IMR-90 (cell line): ENCODE data around the gene RNF11. TPM values are rescaled to one million over a fixed set of nuclear protein-coding genes. Genes with fewer than 3 reads are reported as not detected.

Source experiments
- ATAC-seq: fragments of 200-7000 bp; cut with Tn5 transposase; 2 replicates; pipeline ENCODE4 v1.9.1; 2020; ENCODE audit warnings: low read depth, mild to moderate bottlenecking, moderate library complexity
- BruUV-seq: library from RNA; stranded (reverse); fragments of 400-500 nt; replicated peaks from 2 replicates; lab custom pipeline; 2021; lab: Mats Ljungman, UMichigan
- CTCF ChIA-PET: fragments of 300-600 bp; formaldehyde crosslinking; extraction: SDS; loops from one replicate; lab custom pipeline; 2021; ENCODE audit warnings: antibody characterized with exemption; lab: Yijun Ruan, JAX
- POLR2A ChIA-PET: fragments of 300-600 bp; sonication (Branson Sonifier 250); formaldehyde crosslinking; loops from one replicate; lab custom pipeline; 2022; ENCODE audit warnings: antibody characterized with exemption; ENCODE audit not compliant: unreplicated experiment; lab: Charles Lee
- DNase-seq: peaks from one replicate; pipeline ENCODE4 v3.0.0; 2013
- H2AFZ ChIP-seq: replicated peaks from 2 replicates; pipeline ENCODE3; 2013; ENCODE audit warnings: low read length, mild to moderate bottlenecking; ENCODE audit not compliant: poor library complexity
- H2AK5ac ChIP-seq: 2 replicates; pipeline ENCODE4 v1.6.1; 2013; ENCODE audit warnings: low read depth, low read length, inconsistent platforms
- H2AK9ac ChIP-seq: replicated peaks from 2 replicates; pipeline ENCODE3; 2013; ENCODE audit warnings: mild to moderate bottlenecking, low read depth, low read length, moderate library complexity; ENCODE audit not compliant: poor library complexity
- H2BK120ac ChIP-seq: 2 replicates; pipeline ENCODE4 v1.6.1; 2013; ENCODE audit warnings: low read depth, low read length, inconsistent platforms
- H2BK15ac ChIP-seq: 3 replicates; pipeline ENCODE4 v1.6.1; 2013; ENCODE audit warnings: low read depth, low read length, inconsistent platforms
- H2BK20ac ChIP-seq: 2 replicates; pipeline ENCODE4 v1.6.1; 2013; ENCODE audit warnings: low read depth, mild to moderate bottlenecking, inconsistent platforms, low read length, moderate library complexity
- H2BK5ac ChIP-seq: 2 replicates; pipeline ENCODE4 v1.6.1; 2013; ENCODE audit warnings: mild to moderate bottlenecking, low read depth, low read length, inconsistent platforms; ENCODE audit not compliant: poor library complexity, severe bottlenecking
- H3K14ac ChIP-seq: replicated peaks from 2 replicates; pipeline ENCODE4 v1.6.1; 2013; ENCODE audit warnings: low read depth, low read length, inconsistent platforms
- H3K18ac ChIP-seq: 2 replicates; pipeline ENCODE4 v1.6.1; 2013; ENCODE audit warnings: low read depth, low read length, control low read depth
- H3K23ac ChIP-seq: 2 replicates; pipeline ENCODE4 v1.6.1; 2013; ENCODE audit warnings: low read depth, low read length, inconsistent platforms
- H3K27ac ChIP-seq: 2 replicates; pipeline ENCODE4 v1.5.1; 2013; ENCODE audit warnings: mild to moderate bottlenecking, control low read depth, low read length; ENCODE audit not compliant: insufficient read depth
- H3K27me3 ChIP-seq: 2 replicates; pipeline ENCODE4 v1.6.1; 2013; ENCODE audit warnings: low read length; ENCODE audit not compliant: control insufficient read depth, insufficient read depth
- H3K36me3 ChIP-seq: 2 replicates; pipeline ENCODE4 v1.6.1; 2013; ENCODE audit warnings: low read length, mixed read lengths; ENCODE audit not compliant: control insufficient read depth, insufficient read depth
- H3K4ac ChIP-seq: 2 replicates; pipeline ENCODE4 v1.6.1; 2013; ENCODE audit warnings: low read depth, low read length, inconsistent platforms
- H3K4me1 ChIP-seq: 2 replicates; pipeline ENCODE4 v1.6.1; 2013; ENCODE audit warnings: low read length, mixed read lengths; ENCODE audit not compliant: control insufficient read depth, insufficient read depth
- H3K4me2 ChIP-seq: 2 replicates; pipeline ENCODE4 v1.6.1; 2013; ENCODE audit warnings: low read depth, mild to moderate bottlenecking, control low read depth, low read length, moderate library complexity
- H3K4me3 ChIP-seq: 2 replicates; pipeline ENCODE4 v1.5.1; 2013; ENCODE audit warnings: low read depth, mild to moderate bottlenecking, control low read depth, low read length, moderate library complexity; ENCODE audit not compliant: insufficient read depth
- H3K56ac ChIP-seq: 2 replicates; pipeline ENCODE4 v1.6.1; 2013; ENCODE audit warnings: low read length, inconsistent platforms; ENCODE audit not compliant: insufficient read depth; ENCODE audit errors: extremely low read depth
- H3K79me1 ChIP-seq, 2 experiments: 2 replicates each; pipeline ENCODE4 v1.6.1; 2013; ENCODE audit warnings: low read length in 2 of 2, inconsistent platforms in 1 of 2, low read depth in 1 of 2
- H3K9ac ChIP-seq: 2 replicates; pipeline ENCODE4 v1.6.1; 2013; ENCODE audit warnings: low read depth, low read length, control low read depth
- H3K9me1 ChIP-seq: 2 replicates; pipeline ENCODE4 v1.6.1; 2013; ENCODE audit warnings: low read length, inconsistent platforms; ENCODE audit not compliant: insufficient read depth
- H3K9me3 ChIP-seq: 2 replicates; pipeline ENCODE4 v1.6.1; 2013; ENCODE audit warnings: low read length; ENCODE audit not compliant: control insufficient read depth, insufficient read depth
- H4K20me1 ChIP-seq: 2 replicates; pipeline ENCODE4 v1.6.1; 2013; ENCODE audit warnings: low read length, inconsistent platforms; ENCODE audit not compliant: insufficient read depth
- H4K5ac ChIP-seq: 2 replicates; pipeline ENCODE4 v1.6.1; 2013; ENCODE audit warnings: mild to moderate bottlenecking, low read depth, low read length, control low read depth
- H4K8ac ChIP-seq, 2 experiments: 2 replicates each; pipeline ENCODE4 v1.6.1; 2013; ENCODE audit warnings: low read depth in 2 of 2, low read length in 2 of 2, control low read depth in 1 of 2, inconsistent platforms in 1 of 2
- H4K91ac ChIP-seq: 2 replicates; pipeline ENCODE4 v1.6.1; 2013; ENCODE audit warnings: low read depth, low read length, inconsistent platforms; ENCODE audit not compliant: insufficient read depth
- MAZ ChIP-seq: IDR thresholded peaks from 2 replicates; pipeline ENCODE4 v1.6.1; 2012; ENCODE audit warnings: low read depth, mild to moderate bottlenecking, low read length, improper control_type of control experiment, moderate library complexity, borderline replicate concordance
- MXI1 ChIP-seq: IDR thresholded peaks from 2 replicates; pipeline ENCODE4 v1.6.1; 2012; ENCODE audit warnings: low read depth, mild to moderate bottlenecking, low read length, moderate library complexity, borderline replicate concordance
- POLR2A ChIP-seq: IDR thresholded peaks from 2 replicates; pipeline ENCODE4 v1.6.1; 2012; ENCODE audit warnings: mild to moderate bottlenecking, low read depth, low read length
- RAD21 ChIP-seq: IDR thresholded peaks from 2 replicates; pipeline ENCODE4 v1.6.1; 2012; ENCODE audit warnings: low read length, improper control_type of control experiment
- WGBS, 2 experiments: methylation state at CpG; one replicate each; pipeline versions ENCODE4 v1.1.5 to v1.1.7; 2013; ENCODE audit warnings: missing lambda C conversion rate in 2 of 2; ENCODE audit not compliant: insufficient read length in 1 of 2; ENCODE audit errors: extremely low coverage in 2 of 2; 5-methylcytosine and 5-hydroxymethylcytosine counted together
- dilution Hi-C: fragments of 300-500 bp; cut with HindIII; formaldehyde crosslinking; loops from one replicate; pipeline ENCODE4 v1.14.3; 2018; ENCODE audit warnings: low sequenced_read_pairs; ENCODE audit not compliant: unreplicated experiment
- in situ Hi-C: fragments of 300-500 bp; cut with MboI; formaldehyde crosslinking; loops from 3 replicates; pipeline ENCODE4 v1.14.3; 2019; ENCODE audit warnings: low sequenced_read_pairs, inconsistent platforms, mixed read lengths
- intact Hi-C: fragments of 100-400 bp; cut with micrococcal nuclease; formaldehyde crosslinking; loops from 2 replicates; pipeline ENCODE4 v1.10.0; 2022
- polyA plus RNA-seq, 3 experiments: library from polyadenylated mRNA; depleted of rRNA; stranded (reverse); fragments of >200 nt; gene quantifications; 2 replicates each; pipeline ENCODE4 v1.2.3, GENCODE V29; 2012; ENCODE audit warnings: low replicate concordance in 1 of 3
- total RNA-seq: library from RNA; depleted of rRNA; stranded (reverse); fragments of >200 nt; gene quantifications from 2 replicates; pipeline ENCODE4 v1.2.3, GENCODE V29; 2012

RNF11 gene
- total and polyA plus RNA-seq, 2 of the 4 experiments (the other 2 are of a cell fraction): 63.3 to 64.1 TPM

GRCh38 chr1:51317798-51318197, 81.7 kb downstream of the RNF11 start:
- Histone ChIP-seq H3K4ac (no peak overlapping the region), H3K9ac (no peak overlapping the region), H2AK9ac (no peak overlapping the region), H3K4me1 (peaks cover 8% of the 10 kb centered on the region), H2AK5ac (no peak overlapping the region), H3K14ac (no peak overlapping the region), H3K27me3 (peaks cover under 1% of the 10 kb centered on the region; the same call in 1 of the 2 replicates), H4K5ac (no peak overlapping the region), H4K91ac (no peak overlapping the region), H3K79me1 (no peaks in the 10 kb centered on the region), H3K27ac (no peak overlapping the region), H3K18ac (no peak overlapping the region), H2BK120ac (no peak overlapping the region), H3K9me3 (no peaks in the 10 kb centered on the region; the same call in 1 of the 2 replicates), H3K56ac (no peak overlapping the region), H2BK15ac (no peak overlapping the region), H3K4me3 (no peak overlapping the region), H3K36me3 (no peaks in the 10 kb centered on the region), H2BK5ac (no peak overlapping the region), H2BK20ac (no peak overlapping the region), H3K9me1 (peaks cover 11% of the 10 kb centered on the region), H3K4me2 (no peak overlapping the region), H4K8ac (no peak overlapping the region), H4K20me1 (no peaks in the 10 kb centered on the region), H3K23ac (no peak overlapping the region), H2AFZ (no peak overlapping the region)
- ATAC-seq: no peak
- in situ Hi-C loops: no loop called here
- BruUV-seq: no TSS peak
- dilution Hi-C loops: no loop called here
- intact Hi-C loops: no loop called here
- WGBS, 2 experiments: 89% methylated on average over 3 of the region's 7 CpGs; no CpG with 5 or more reads in 1 of the 2 experiments
- TF ChIP-seq POLR2A (no peak), MAZ (no peak), RAD21 (no peak), MXI1 (no peak)
- CTCF ChIA-PET: no interaction called here
- POLR2A ChIA-PET: no interaction called here
- no peak for DNase-seq
